ENCODE measurements around the gene MAGI1.

MAGI1 gene

GRCh38 chr3:65334045-65334665 lies 704.6 kb downstream of the MAGI1 start:
- Histone ChIP-seq H3K4me2 (ENCODE audit: low read depth, low read length, poor library complexity, severe bottlenecking) (no peak overlapping the region), H4K20me1 (ENCODE audit: low read depth, low read length) (no peaks in the 10 kb centered on the region), H3K27ac (ENCODE audit: low read depth, low read length) (no peak overlapping the region), H3K9ac (ENCODE audit: low read length) (no peak overlapping the region), H3K9me2 (replicated peaks; ENCODE audit: insufficient read depth, low read length) (no peaks in the 10 kb centered on the region), H3K27me3 (ENCODE audit: low read length) (no peaks in the 10 kb centered on the region), H3K79me2 (ENCODE audit: insufficient read depth, low read length) (no peaks in the 10 kb centered on the region), H3K4me3 (ENCODE audit: insufficient read depth, low read length, poor library complexity, severe bottlenecking) (no peak overlapping the region), H3F3A (ENCODE audit: insufficient read depth) (no peaks in the 10 kb centered on the region), H3K36me3 (ENCODE audit: low read length) (no peaks in the 10 kb centered on the region), H2AFZ (ENCODE audit: low read depth, low read length, severe bottlenecking) (no peak overlapping the region), H3K9me3 (ENCODE audit: insufficient read depth, low read length) (no peaks in the 10 kb centered on the region)
- TF ChIP-seq EZH2phosphoT487 (conservative IDR thresholded peaks at IDR 0.05; ENCODE audit: low read length) (no peak), CTCF (IDR thresholded peaks at IDR 0.05; ENCODE audit: insufficient read depth, low read length, poor library complexity, severe bottlenecking) (no peak)

- no peaks in the 10 kb centered on the region for H4K20me1 ChIP-seq (ENCODE audit: low read depth, low read length)
- H3K27me3 ChIP-seq (ENCODE audit: low read length), result no peaks in the 10 kb centered on the region
- no peak overlapping the region for H2AFZ ChIP-seq (ENCODE audit: low read depth, low read length, severe bottlenecking)
- H3K9me2 ChIP-seq (replicated peaks; ENCODE audit: insufficient read depth, low read length), result no peaks in the 10 kb centered on the region
- no peaks in the 10 kb centered on the region for H3F3A ChIP-seq (ENCODE audit: insufficient read depth)
- no peaks in the 10 kb centered on the region for H3K9me3 ChIP-seq (ENCODE audit: insufficient read depth, low read length)
- H3K9ac ChIP-seq (ENCODE audit: low read length), result no peak overlapping the region
- no peak overlapping the region for H3K27ac ChIP-seq (ENCODE audit: low read depth, low read length)
- H3K4me3 ChIP-seq (ENCODE audit: insufficient read depth, low read length, poor library complexity, severe bottlenecking), result no peak overlapping the region
- H3K79me2 ChIP-seq (ENCODE audit: insufficient read depth, low read length), result no peaks in the 10 kb centered on the region
- TF ChIP-seq EZH2phosphoT487 (conservative IDR thresholded peaks at IDR 0.05; ENCODE audit: low read length) (no peak), CTCF (IDR thresholded peaks at IDR 0.05; ENCODE audit: insufficient read depth, low read length, poor library complexity, severe bottlenecking) (no peak)
- no peak overlapping the region for H3K4me2 ChIP-seq (ENCODE audit: low read depth, low read length, poor library complexity, severe bottlenecking)
- no peaks in the 10 kb centered on the region for H3K36me3 ChIP-seq (ENCODE audit: low read length)
Measured at GRCh38 chr3:65331730-65332129, 707.0 kb downstream of the MAGI1 start.

- Histone ChIP-seq H2AFZ (ENCODE audit: low read depth, low read length, severe bottlenecking) (no peak overlapping the region), H3F3A (ENCODE audit: insufficient read depth) (no peaks in the 10 kb centered on the region), H3K9ac (ENCODE audit: low read length) (no peak overlapping the region), H3K9me3 (ENCODE audit: insufficient read depth, low read length) (no peaks in the 10 kb centered on the region), H3K79me2 (ENCODE audit: insufficient read depth, low read length) (no peaks in the 10 kb centered on the region), H3K4me3 (ENCODE audit: insufficient read depth, low read length, poor library complexity, severe bottlenecking) (no peak overlapping the region), H4K20me1 (ENCODE audit: low read depth, low read length) (no peaks in the 10 kb centered on the region), H3K27ac (ENCODE audit: low read depth, low read length) (no peak overlapping the region), H3K4me2 (ENCODE audit: low read depth, low read length, poor library complexity, severe bottlenecking) (no peak overlapping the region), H3K9me2 (replicated peaks; ENCODE audit: insufficient read depth, low read length) (no peaks in the 10 kb centered on the region), H3K36me3 (ENCODE audit: low read length) (no peaks in the 10 kb centered on the region), H3K27me3 (ENCODE audit: low read length) (no peaks in the 10 kb centered on the region)
- no peak for TF ChIP-seq EZH2phosphoT487 (conservative IDR thresholded peaks at IDR 0.05; ENCODE audit: low read length)
- no peak for TF ChIP-seq CTCF (IDR thresholded peaks at IDR 0.05; ENCODE audit: insufficient read depth, low read length, poor library complexity, severe bottlenecking)
Measured at GRCh38 chr3:65330072-65330471, 708.6 kb downstream of the MAGI1 start.
